ENCODE data around the gene GMEB2. TPM values are rescaled to one million over a fixed set of nuclear protein-coding genes. Genes with fewer than 3 reads are reported as not detected.

The GMEB2 gene
- total RNA-seq, 1 donor from 2014 or later, result 16.1 TPM

DNA sequence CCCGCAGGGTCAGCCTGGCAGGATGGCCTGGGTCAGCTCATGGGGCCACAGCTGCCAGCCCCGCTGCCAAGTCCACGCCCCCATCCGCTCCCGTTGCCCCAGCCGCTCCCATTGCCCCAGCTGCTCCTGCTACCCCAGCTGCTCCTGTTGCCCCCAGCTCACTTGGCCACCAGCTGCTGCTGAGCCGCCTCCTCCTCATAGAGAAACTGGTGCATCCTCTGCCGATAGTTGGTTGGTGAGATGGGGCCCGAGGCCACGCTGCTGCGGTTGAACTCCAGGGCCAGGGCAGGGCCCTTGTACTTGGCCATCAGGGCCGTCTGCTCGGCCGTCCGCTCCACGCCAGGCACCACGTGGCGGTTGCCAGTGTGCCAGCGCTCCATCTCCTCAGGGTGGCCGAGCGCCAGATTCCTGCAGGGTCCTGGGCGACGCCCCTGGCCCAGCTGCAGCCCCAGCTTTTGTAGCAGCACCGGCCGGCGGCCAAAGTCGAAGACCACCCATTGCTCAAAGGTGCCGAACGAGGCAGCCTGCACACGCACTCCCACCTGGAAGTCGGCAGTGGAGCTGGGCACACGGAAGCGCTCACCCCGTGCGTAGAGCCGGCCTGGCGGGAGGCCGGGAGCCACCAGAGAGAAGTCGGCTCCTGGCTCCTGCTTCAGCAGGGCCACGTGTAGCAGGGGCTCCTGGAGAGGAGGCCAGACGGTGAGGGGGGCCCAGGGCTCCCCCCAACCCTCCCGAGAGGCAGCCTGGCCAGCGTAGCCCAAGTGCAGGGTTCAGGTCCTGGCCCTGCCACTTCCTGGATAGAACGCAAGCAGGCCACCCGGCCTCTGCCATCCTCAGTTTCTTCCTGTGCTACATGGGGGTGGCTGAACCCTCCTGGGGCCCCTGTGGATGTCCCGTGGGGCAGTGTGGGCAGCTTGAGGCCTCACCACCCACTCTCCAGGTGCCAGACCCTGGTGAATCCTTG, 57.6 kb downstream of the GMEB2 start:
- Mint-ChIP-seq H3K4me1 (no peaks in the 10 kb centered on the region), H3K9me3 (no peaks in the 10 kb centered on the region), H3K27me3 (ENCODE audit: low read depth) (no peaks in the 10 kb centered on the region), H3K4me3 (no peak overlapping the region), H3K27ac (no peak overlapping the region), H3K36me3 (no peaks in the 10 kb centered on the region)
- TF ChIP-seq, protein P1, sequence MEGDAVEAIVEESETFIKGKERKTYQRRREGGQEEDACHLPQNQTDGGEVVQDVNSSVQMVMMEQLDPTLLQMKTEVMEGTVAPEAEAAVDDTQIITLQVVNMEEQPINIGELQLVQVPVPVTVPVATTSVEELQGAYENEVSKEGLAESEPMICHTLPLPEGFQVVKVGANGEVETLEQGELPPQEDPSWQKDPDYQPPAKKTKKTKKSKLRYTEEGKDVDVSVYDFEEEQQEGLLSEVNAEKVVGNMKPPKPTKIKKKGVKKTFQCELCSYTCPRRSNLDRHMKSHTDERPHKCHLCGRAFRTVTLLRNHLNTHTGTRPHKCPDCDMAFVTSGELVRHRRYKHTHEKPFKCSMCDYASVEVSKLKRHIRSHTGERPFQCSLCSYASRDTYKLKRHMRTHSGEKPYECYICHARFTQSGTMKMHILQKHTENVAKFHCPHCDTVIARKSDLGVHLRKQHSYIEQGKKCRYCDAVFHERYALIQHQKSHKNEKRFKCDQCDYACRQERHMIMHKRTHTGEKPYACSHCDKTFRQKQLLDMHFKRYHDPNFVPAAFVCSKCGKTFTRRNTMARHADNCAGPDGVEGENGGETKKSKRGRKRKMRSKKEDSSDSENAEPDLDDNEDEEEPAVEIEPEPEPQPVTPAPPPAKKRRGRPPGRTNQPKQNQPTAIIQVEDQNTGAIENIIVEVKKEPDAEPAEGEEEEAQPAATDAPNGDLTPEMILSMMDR (IDR thresholded peaks at IDR 0.05; ENCODE audit: unreplicated experiment), result no peak
- DNase-seq (ENCODE audit: low spot score in 2 of 2, unreplicated experiment in 2 of 2), result no peak

DNA sequence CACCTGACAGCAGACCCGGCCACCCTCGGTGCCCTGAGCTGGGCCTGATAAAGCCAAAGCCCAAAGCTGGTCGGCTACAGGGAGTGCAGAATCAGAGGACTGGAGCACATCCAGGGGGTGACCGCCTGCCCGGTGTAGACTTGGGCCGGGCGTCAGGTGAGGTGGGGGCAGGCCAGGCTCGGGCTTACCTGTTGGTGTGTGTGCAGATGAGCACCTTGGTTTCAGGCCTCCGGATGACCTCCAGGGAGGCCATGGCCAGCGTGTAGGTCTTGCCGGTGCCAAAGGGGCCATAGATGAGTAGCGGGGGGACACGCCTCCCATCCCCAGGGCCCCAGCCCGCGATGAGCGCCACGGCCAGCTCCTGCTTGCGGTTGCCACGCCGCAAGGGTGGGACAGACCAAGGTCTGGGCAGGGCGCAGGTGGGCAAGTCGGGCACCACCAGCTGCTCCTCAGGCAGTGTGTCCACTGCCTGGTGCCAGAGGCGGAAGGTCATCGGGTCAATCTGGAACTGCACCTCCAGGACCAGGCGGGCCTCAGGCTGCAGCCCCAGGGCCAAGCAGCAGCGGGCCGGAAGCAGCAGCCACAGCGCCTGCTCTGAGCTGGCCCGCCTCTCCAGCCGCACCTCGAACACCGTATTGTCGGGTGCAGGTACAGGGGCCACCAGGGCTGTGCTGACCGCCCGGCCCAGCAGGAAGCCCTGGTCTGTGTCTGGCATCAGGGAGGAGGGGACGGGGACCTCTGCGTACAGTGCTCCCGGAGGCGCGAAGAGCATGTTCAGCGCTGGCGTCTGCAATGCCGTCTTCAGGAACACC, 58.5 kb downstream of the GMEB2 start:
- Mint-ChIP-seq H3K4me1 (no peaks in the 10 kb centered on the region), H3K36me3 (no peaks in the 10 kb centered on the region), H3K9me3 (no peaks in the 10 kb centered on the region), H3K4me3 (no peak overlapping the region), H3K27me3 (ENCODE audit: low read depth) (no peaks in the 10 kb centered on the region), H3K27ac (no peak overlapping the region)
- DNase-seq (ENCODE audit: low spot score in 2 of 2, unreplicated experiment in 2 of 2), result no peak
- TF ChIP-seq, protein P1 (IDR thresholded peaks at IDR 0.05; ENCODE audit: unreplicated experiment), result no peak

DNA sequence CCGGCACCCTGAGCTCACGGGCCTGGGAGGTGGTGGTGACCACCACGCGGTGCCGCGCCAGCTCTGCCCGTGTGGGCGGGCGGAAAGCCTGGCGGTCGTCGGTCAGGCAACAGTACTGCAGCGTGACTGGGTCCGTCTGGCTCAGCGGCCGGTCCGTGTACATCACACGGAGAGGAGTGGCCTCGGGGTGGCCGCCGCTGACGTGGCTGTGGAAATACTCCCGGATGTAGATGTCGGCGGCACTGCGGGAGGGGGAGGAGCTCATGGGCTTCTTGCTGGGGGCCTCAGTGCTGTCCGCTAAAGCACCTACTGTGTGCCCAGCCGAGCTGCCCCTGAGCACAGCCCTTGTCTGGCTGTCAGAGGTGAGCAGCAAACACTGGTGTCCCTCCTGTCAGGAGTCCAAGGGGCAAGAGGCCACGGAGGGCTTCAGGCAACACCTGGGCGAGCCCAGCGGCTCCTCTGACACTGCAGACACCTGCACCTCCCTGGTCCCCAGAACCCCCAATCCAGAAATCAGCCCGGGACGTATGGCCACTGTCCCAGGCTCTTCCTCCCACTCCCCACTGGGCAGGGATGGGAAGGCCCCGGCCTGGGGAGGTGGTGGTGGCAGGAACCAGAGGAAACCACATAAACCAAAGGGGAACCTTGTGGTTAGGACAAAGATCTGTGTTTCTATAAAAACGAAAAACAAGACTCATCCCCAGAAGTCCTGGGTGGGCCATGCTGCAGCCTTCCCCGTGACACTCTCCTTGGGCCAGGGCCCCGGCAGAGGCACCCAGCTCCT, 59.3 kb downstream of the GMEB2 start:
- Mint-ChIP-seq H3K9me3 (no peaks in the 10 kb centered on the region), H3K4me1 (no peaks in the 10 kb centered on the region), H3K36me3 (no peaks in the 10 kb centered on the region), H3K4me3 (no peak overlapping the region), H3K27ac (no peak overlapping the region), H3K27me3 (ENCODE audit: low read depth) (no peaks in the 10 kb centered on the region)
- TF ChIP-seq, protein P1 (IDR thresholded peaks at IDR 0.05; ENCODE audit: unreplicated experiment), result no peak
- no peak for DNase-seq (ENCODE audit: low spot score in 2 of 2, unreplicated experiment in 2 of 2)

DNA sequence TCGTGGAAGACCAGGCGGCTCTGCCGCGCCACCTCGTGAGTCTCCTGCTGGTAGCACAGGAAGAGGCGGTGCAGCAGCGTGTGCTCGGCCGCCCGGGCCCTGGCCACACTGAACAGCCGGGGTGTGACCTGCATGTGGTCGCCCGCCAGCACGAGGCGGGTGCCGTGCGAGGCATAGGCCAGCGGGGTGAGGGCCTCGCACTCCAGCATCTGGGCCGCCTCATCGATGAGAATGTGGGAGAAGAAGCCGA, 59.8 kb downstream of the GMEB2 start:
- Mint-ChIP-seq H3K4me1 (no peaks in the 10 kb centered on the region), H3K4me3 (no peak overlapping the region), H3K9me3 (no peaks in the 10 kb centered on the region), H3K27ac (no peak overlapping the region), H3K27me3 (ENCODE audit: low read depth) (no peaks in the 10 kb centered on the region), H3K36me3 (no peaks in the 10 kb centered on the region)
- TF ChIP-seq, protein P1 (IDR thresholded peaks at IDR 0.05; ENCODE audit: unreplicated experiment), result no peak
- no peak for DNase-seq (ENCODE audit: low spot score in 2 of 2, unreplicated experiment in 2 of 2)

DNA sequence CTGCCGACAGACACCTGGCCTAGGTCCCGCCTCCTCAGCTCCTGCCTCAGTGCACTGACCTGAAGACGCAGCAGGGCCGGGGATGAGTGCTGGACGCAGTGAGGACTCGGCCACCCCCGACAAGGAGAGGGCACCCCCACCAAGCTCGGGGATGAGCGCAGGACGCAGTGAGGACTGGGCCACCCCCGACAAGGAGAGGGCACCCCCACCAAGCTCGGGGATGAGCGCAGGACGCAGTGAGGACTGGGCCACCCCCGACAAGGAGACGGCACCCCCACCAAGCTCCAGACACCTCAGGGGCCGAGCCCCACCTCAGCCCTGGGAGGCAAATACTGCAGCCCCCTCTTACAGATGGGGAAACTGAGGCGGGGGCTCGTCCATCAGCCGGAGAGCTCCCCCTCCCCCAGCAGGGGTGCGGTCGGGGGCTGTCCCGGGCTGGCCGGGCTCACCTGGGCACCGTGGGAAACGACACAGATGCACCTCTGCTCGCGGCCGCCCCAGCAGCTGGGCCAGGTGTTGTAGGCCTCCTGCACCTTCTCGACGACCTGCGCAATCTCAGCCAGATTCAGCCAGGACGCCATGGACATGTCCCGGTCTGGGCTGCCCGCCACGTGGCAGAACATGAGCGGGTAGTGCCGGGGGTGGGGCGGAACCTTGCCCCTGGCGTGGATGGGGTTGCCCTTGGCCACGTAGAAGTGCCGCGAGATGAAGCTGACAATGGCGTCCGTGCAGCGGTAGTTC, 60.3 kb downstream of the GMEB2 start:
- DNase-seq (ENCODE audit: low spot score in 2 of 2, unreplicated experiment in 2 of 2), result no peak
- no peaks in the 10 kb centered on the region for H3K9me3 Mint-ChIP-seq
- no peak overlapping the region for H3K4me3 Mint-ChIP-seq
- no peak overlapping the region for H3K27ac Mint-ChIP-seq
- H3K4me1 Mint-ChIP-seq, result no peaks in the 10 kb centered on the region
- TF ChIP-seq, protein P1 (IDR thresholded peaks at IDR 0.05; ENCODE audit: unreplicated experiment), result no peak
- no peaks in the 10 kb centered on the region for H3K36me3 Mint-ChIP-seq
- H3K27me3 Mint-ChIP-seq (ENCODE audit: low read depth), result no peaks in the 10 kb centered on the region
